Transverse colon (tissue), 4 donors: Measurements from ENCODE around the gene ABHD15. TPM values are rescaled to one million over a fixed set of nuclear protein-coding genes. Genes with fewer than 3 reads are reported as not detected.

Source experiments
- DNase-seq: peaks from one replicate; pipeline ENCODE4 v3.0.0-alpha.2; 2019
- H3K27ac ChIP-seq, 4 donors: fragments of 200-600 bp; sonication (generic); 2 replicates each; pipeline ENCODE4 v1.5.1; 2016 to 2018; ENCODE audit warnings: inconsistent platforms in 4 of 4
- H3K27me3 ChIP-seq: fragments of 200-600 bp; sonication (generic); 2 replicates; pipeline ENCODE4 v1.5.1; 2017; ENCODE audit warnings: inconsistent platforms
- H3K36me3 ChIP-seq, 4 donors: fragments of 200-600 bp; sonication (generic); 2 replicates each; pipeline ENCODE4 v1.5.1; 2017 to 2019; ENCODE audit warnings: inconsistent platforms in 4 of 4
- H3K4me1 ChIP-seq, 4 donors: fragments of 200-600 bp; sonication (generic); 2 replicates each; pipeline ENCODE4 v1.5.1; 2017 to 2020; ENCODE audit warnings: inconsistent platforms in 4 of 4
- H3K4me3 ChIP-seq, 4 donors: fragments of 200-600 bp; sonication (generic); 1 replicate in 1 of 4; 2 replicates in 3 of 4; pipeline versions ENCODE4 v1.5.1 to v1.6.1; 2017 to 2019; ENCODE audit warnings: inconsistent platforms in 4 of 4
- H3K9me3 ChIP-seq, 2 donors: fragments of 200-600 bp; sonication (generic); 2 replicates each; pipeline ENCODE4 v1.5.1; 2017 to 2019; ENCODE audit warnings: inconsistent platforms in 2 of 2
- CTCF ChIP-seq, 5 experiments: fragments of 200-600 bp in 3 of 5; fragments of 450-650 bp in 2 of 5; sonication (generic) in 3 of 5; IDR thresholded peaks; 1 replicate in 2 of 5; 2 replicates in 3 of 5; pipeline ENCODE4 v1.5.1; 2016 to 2017; ENCODE audit warnings: antibody characterized with exemption in 5 of 5, inconsistent platforms in 3 of 5, mild to moderate bottlenecking in 2 of 5, moderate library complexity in 1 of 5
- EP300 ChIP-seq: sonication (generic); formaldehyde crosslinking; IDR thresholded peaks from one replicate; pipeline ENCODE4 v1.6.1; 2017; ENCODE audit warnings: antibody characterized with exemption, low read depth
- POLR2A ChIP-seq: fragments of 450-650 bp; IDR thresholded peaks from one replicate; pipeline ENCODE4 v1.6.1; 2016; ENCODE audit warnings: antibody characterized with exemption, mild to moderate bottlenecking, moderate library complexity
- POLR2AphosphoS5 ChIP-seq, 3 donors: sonication (generic); formaldehyde crosslinking; IDR thresholded peaks; one replicate each; pipeline ENCODE4 v1.6.1; 2016; ENCODE audit warnings: antibody characterized with exemption in 3 of 3
- WGBS, 2 donors: methylation state at CpG; one replicate each; pipeline ENCODE4 v1.1.5; 2018; ENCODE audit warnings: low coverage in 1 of 2; 5-methylcytosine and 5-hydroxymethylcytosine counted together
- in situ Hi-C, 4 donors: fragments of 200-750 bp; cut with MboI; loops; one replicate each; pipeline versions ENCODE4 v1.15.0 to v1.15.1; 2017; ENCODE audit warnings: low sequenced_read_pairs in 3 of 4, low pct_ligation_motif_present in 1 of 4, low pct_unique_long_range_greater_than_20kb in 1 of 4
- intact Hi-C: fragments of 100-400 bp; cut with DNase I; formaldehyde crosslinking; loops from one replicate; pipeline ENCODE4 v1.15.1; 2023; ENCODE audit warnings: low total_unique reads
- total RNA-seq, 4 donors: library from RNA; depleted of rRNA; stranded (reverse); fragments of >200 nt; gene quantifications; one replicate each; pipeline ENCODE4 v1.1.0, GENCODE V29; 2016

Gene ABHD15
- total RNA-seq, 4 donors from 2014 or later: 18.7 to 38.0 (median 24.6) TPM

DNA sequence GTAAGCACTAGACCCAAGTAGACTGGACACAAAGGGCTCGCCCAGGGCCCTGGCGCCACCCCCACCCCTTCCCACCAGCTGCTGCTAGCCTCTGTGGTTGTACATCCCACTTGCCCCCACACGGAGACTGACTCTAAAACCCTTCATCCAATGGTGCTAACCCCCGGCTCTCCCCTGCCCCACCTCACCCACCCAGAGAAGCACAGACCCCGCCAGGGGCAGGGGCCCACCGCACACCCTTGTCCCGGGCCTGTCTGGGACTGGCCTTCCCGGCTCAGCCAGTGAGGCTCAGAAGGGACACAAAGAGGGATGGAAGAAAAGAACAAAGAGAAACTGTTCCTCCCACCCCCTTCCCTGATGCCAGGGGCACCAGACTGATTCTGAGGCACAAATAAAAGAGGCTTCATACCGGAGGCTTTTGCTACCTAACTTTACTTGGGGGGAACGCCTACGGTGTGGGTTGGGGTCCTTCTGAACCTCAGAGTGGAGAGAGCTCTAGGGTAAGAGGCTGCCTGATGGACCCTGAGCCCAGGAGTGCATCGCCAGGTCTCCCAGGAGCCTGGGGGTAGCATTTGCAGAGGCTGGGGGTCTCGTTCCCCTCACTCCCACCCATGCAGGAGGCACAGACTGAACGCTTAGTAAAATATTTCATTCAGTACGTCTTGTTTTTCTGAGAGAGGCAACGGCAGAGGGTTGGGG is 47.7 kb upstream of the ABHD15 start:
- TF ChIP-seq CTCF (IDR thresholded peaks at IDR 0.05) (no peak), POLR2A (no peak), EP300 (no peak), POLR2AphosphoS5 (IDR thresholded peaks at IDR 0.05) (no peak)
- Histone ChIP-seq H3K4me3 (no peak overlapping the region), H3K9me3 (no peaks in the 10 kb centered on the region), H3K27me3 (peaks cover 18% of the 10 kb centered on the region), H3K36me3 (no peaks in the 10 kb centered on the region), H3K4me1 (peaks cover 41 to 60% (median 54%) of the 10 kb centered on the region in 4 donors), H3K27ac (no peak overlapping the region)
- in situ Hi-C loops: loop anchor here in 1 of 4 donors (25.0 kb wide), 1 partner anchor 323 kb away; the partner anchor contains the start of genes EFCAB5 and SSH2
- intact Hi-C loops: no loop called here
- no peak for DNase-seq
- WGBS, 2 donors: 55 to 68% methylated on average over 4 to 16 of the region's 16 CpGs

DNA sequence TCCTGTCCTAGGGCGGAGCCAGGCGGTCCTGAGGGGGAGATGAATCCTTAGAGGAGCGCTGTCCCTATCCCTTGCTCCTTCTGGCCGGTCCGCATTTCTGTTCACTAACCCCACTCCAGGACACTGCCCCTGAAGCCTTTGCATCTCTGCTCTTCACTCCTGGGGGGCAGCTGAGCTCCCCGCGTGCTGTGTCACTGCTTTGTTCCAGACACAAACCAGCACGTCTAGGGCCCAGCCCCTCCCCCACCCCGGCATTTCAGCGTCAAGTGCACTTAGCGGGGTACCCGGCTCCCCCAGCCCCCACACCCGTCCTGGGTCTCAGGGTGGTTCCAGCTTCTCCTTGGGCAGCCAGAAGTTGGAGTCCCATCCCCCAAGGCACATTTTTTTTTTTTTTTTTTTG is 47.0 kb upstream of the ABHD15 start:
- in situ Hi-C loops: loop anchor here in 1 of 4 donors (25.0 kb wide), 1 partner anchor 323 kb away; the partner anchor contains the start of genes EFCAB5 and SSH2
- H3K9me3 ChIP-seq: no peaks in the 10 kb centered on the region

GRCh38 chr17:29613352-29613837 is 46.6 kb upstream of the ABHD15 start:
- intact Hi-C loops (no loop called here), in situ Hi-C loops (loop anchor here in 1 of 4 donors (25.0 kb wide), 1 partner anchor 324 kb away; the partner anchor contains the start of genes EFCAB5 and SSH2)
- Histone ChIP-seq H3K4me3 (peak overlapping the region in 2 of 4 donors; percentile 23 to 39), H3K27me3 (peaks cover 18% of the 10 kb centered on the region), H3K4me1 (peaks cover 41 to 55% (median 52%) of the 10 kb centered on the region in 4 donors), H3K36me3 (no peaks in the 10 kb centered on the region), H3K9me3 (no peaks in the 10 kb centered on the region), H3K27ac (no peak overlapping the region)
- no peak for TF ChIP-seq POLR2A
- TF ChIP-seq POLR2AphosphoS5 (IDR thresholded peaks at IDR 0.05): peak in 2 of 3 donors; percentile 18 to 60
- TF ChIP-seq CTCF (IDR thresholded peaks at IDR 0.05): peak; percentile 65 to 93 (median 87)
- TF ChIP-seq EP300: no peak
- DNase-seq: peak; percentile 95
- WGBS, 2 donors: 8% methylated on average over 50 of the region's 50 CpGs; no CpG with 5 or more reads in 1 of the 2 donors

More for the DNA sequence above, 47.0 kb upstream of the ABHD15 start:
- WGBS, 2 donors: 30% methylated on average over 13 of the region's 13 CpGs; no CpG with 5 or more reads in 1 of the 2 donors
- Histone ChIP-seq H3K4me1 (peaks cover 41 to 57% (median 54%) of the 10 kb centered on the region in 4 donors), H3K27me3 (peaks cover 18% of the 10 kb centered on the region), H3K36me3 (no peaks in the 10 kb centered on the region), H3K27ac (no peak overlapping the region), H3K4me3 (peak overlapping the region in 2 of 4 donors; percentile 23 to 39)
- TF ChIP-seq POLR2A (no peak), EP300 (no peak), CTCF (IDR thresholded peaks at IDR 0.05) (no peak), POLR2AphosphoS5 (IDR thresholded peaks at IDR 0.05) (no peak)
- intact Hi-C loops: no loop called here
- no peak for DNase-seq
